ENCODE data around the gene SH2D6. TPM values are rescaled to one million over a fixed set of nuclear protein-coding genes. Genes with fewer than 3 reads are reported as not detected.
"Not testable (repeated sequence)": the region's sequence is repeated elsewhere in the genome, so short reads cannot be mapped to it uniquely, and the experiment has no call there.

Gene SH2D6
- total RNA-seq, 2 experiments from 2014 or later, result 0.10 to 0.77 TPM

- Mint-ChIP-seq H3K36me3 (ENCODE audit: low read depth) (no peaks in the 10 kb centered on the region), H3K9me3 (no peaks in the 10 kb centered on the region), H3K4me3 (no peak overlapping the region), H3K27me3 (peaks cover 2% of the 10 kb centered on the region), H3K4me1 (no peaks in the 10 kb centered on the region), H3K27ac (no peak overlapping the region)
- no peak for DNase-seq
- ChIA-PET POLR2A (no interaction called here), CTCF (interaction anchor here (1.2 kb wide), 1 partner anchor 14 kb away, joined by 3 read pairs; no protein-coding TSS in a partner anchor)
Measured at GRCh38 chr2:85476624-85477023, 58.1 kb downstream of the SH2D6 start.

GRCh38 chr2:85477884-85478283 is 59.4 kb downstream of the SH2D6 start:
- no peak overlapping the region for H3K4me3 Mint-ChIP-seq
- H3K9me3 Mint-ChIP-seq, result no peaks in the 10 kb centered on the region
- H3K27me3 Mint-ChIP-seq, result peaks cover 2% of the 10 kb centered on the region
- ChIA-PET POLR2A (no interaction called here), CTCF (no interaction called here)
- no peaks in the 10 kb centered on the region for H3K36me3 Mint-ChIP-seq (ENCODE audit: low read depth)
- H3K4me1 Mint-ChIP-seq, result no peaks in the 10 kb centered on the region
- H3K27ac Mint-ChIP-seq, result no peak overlapping the region
- no peak for DNase-seq

DNA sequence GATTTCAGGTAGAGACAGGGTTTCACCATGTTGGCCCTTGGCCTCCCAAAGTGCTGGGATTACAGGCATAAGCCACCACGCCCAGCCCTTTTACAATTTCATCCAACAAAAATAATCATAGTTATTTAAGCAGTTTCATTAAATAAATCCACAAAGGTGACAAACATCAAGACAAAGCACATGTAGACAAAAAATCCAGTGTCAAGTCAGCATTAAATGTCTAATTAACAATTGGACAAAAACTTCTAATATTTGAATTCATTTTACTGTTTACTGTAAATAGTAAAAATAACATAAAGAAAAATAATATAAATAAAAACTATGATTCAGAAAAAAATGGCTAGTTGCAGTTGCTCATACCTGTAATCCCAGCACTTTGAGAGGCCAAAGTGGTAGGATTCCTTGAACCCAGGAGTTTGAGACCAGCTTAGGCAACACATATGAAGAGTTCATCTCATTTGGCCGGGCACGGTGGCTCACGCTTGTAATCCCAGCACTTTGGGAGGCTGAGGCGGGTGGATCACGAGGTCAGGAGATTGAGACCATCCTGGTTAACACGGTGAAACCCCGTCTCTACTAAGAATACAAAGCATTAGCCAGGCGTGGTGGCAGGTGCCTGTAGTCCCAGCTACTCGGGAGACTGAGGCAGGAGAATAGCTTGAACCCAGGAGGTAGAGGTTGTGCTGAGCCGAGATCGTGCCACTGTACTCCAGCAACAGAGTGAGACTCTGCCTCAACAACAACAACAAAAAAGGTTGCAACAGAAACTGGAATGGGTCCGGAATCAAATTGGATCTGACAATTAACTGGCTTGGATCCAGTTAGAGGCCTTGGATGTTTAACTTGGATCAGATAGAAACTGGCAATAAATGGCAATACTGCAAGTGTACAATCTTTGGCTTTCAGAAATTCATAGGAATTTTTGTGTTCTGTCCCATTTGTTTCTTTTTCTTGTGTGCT is 63.6 kb downstream of the SH2D6 start:
- ChIA-PET POLR2A (no interaction called here), CTCF (no interaction called here)
- H3K27ac Mint-ChIP-seq, result no peak overlapping the region
- no peak for DNase-seq
- no peak overlapping the region for H3K4me3 Mint-ChIP-seq
- peaks cover 3% of the 10 kb centered on the region for H3K9me3 Mint-ChIP-seq
- H3K36me3 Mint-ChIP-seq (ENCODE audit: low read depth), result no peaks in the 10 kb centered on the region
- H3K4me1 Mint-ChIP-seq, result no peaks in the 10 kb centered on the region
- H3K27me3 Mint-ChIP-seq, result peaks cover 2% of the 10 kb centered on the region

GRCh38 chr2:85484615-85485014 is 66.1 kb downstream of the SH2D6 start:
- POLR2A ChIA-PET, H3K27me3 Mint-ChIP-seq, DNase-seq: not testable (repeated sequence)

GRCh38 chr2:85485815-85486214 is 67.3 kb downstream of the SH2D6 start:
- H3K36me3 Mint-ChIP-seq (ENCODE audit: low read depth), result no peaks in the 10 kb centered on the region
- no peak overlapping the region for H3K27ac Mint-ChIP-seq
- H3K4me3 Mint-ChIP-seq, result no peak overlapping the region
- H3K9me3 Mint-ChIP-seq, result peaks cover 3% of the 10 kb centered on the region
- H3K27me3 Mint-ChIP-seq, result peaks cover 2% of the 10 kb centered on the region
- H3K4me1 Mint-ChIP-seq, result no peaks in the 10 kb centered on the region
- no peak for DNase-seq
- ChIA-PET POLR2A (no interaction called here), CTCF (interaction anchor here (1.0 kb wide), 1 partner anchor 35 kb away, joined by 3 read pairs; no protein-coding TSS in a partner anchor)

More at GRCh38 chr2:85484615-85485014, 66.1 kb downstream of the SH2D6 start:
- not testable (repeated sequence) for H3K4me3 Mint-ChIP-seq; H3K36me3 Mint-ChIP-seq (ENCODE audit: low read depth); H3K9me3 Mint-ChIP-seq; H3K4me1 Mint-ChIP-seq; H3K27ac Mint-ChIP-seq
- CTCF ChIA-PET, result interaction anchor here (1.0 kb wide), 1 partner anchor 36 kb away, joined by 3 read pairs; no protein-coding TSS in a partner anchor

Other genes starting within 250 kb of the SH2D6 start
- gene TGOLN2, start 90.7 kb upstream of the SH2D6 start, total RNA-seq, result 100 to 1,000 TPM; 127 to 130 TPM
- 10 to 100 TPM; 24.7 to 24.9 TPM for gene RETSAT, start 64.2 kb upstream of the SH2D6 start, total RNA-seq
- gene ELMOD3, start 63.9 kb upstream of the SH2D6 start, total RNA-seq, result 10 to 100 TPM; 19.4 to 22.1 TPM
- gene CAPG, start 8.3 kb upstream of the SH2D6 start, total RNA-seq, result 100 to 1,000 TPM; 299 to 387 TPM
- 100 to 1,000 TPM; 263 to 269 TPM for gene MAT2A, start 120.5 kb downstream of the SH2D6 start, total RNA-seq
- gene GGCX, start 142.8 kb downstream of the SH2D6 start, total RNA-seq, result 10 to 100 TPM; 20.8 to 22.8 TPM
- 100 to 1,000 TPM; 131 to 149 TPM for gene VAMP8, start 158.9 kb downstream of the SH2D6 start, total RNA-seq
- gene VAMP5, start 165.7 kb downstream of the SH2D6 start, total RNA-seq, result 10 to 100 TPM; 61.5 to 67.4 TPM
- 100 to 1,000 TPM in 1 of 2 experiments, 10 to 100 TPM in 1; 89.7 to 106 TPM for gene RNF181, start 177.0 kb downstream of the SH2D6 start, total RNA-seq
- gene TMEM150A, start 184.0 kb downstream of the SH2D6 start, total RNA-seq, result 1 to 10 TPM; 1.5 to 1.7 TPM
- gene C2orf68, start 193.4 kb downstream of the SH2D6 start, total RNA-seq, result 10 to 100 TPM; 46.1 to 55.3 TPM
- 10 to 100 TPM; 71.9 to 77.0 TPM for gene USP39, start 197.5 kb downstream of the SH2D6 start, total RNA-seq
- gene SFTPB, start 249.5 kb downstream of the SH2D6 start, total RNA-seq, result not detected